Measurements from ENCODE around the gene GRK3.

The GRK3 gene

GRCh38 chr22:25759825-25760231 is 195.4 kb downstream of the GRK3 start:
- DNase-seq (ENCODE audit: low spot score): peak; percentile 96

- no peak for DNase-seq (ENCODE audit: low spot score)
These were observed 195.8 kb downstream of the GRK3 start for GRCh38 chr22:25760294-25760693.

- no peak for DNase-seq (ENCODE audit: low spot score)
These were observed 196.5 kb downstream of the GRK3 start for GRCh38 chr22:25760848-25761595.

- DNase-seq (ENCODE audit: low spot score): no peak
These were observed 197.7 kb downstream of the GRK3 start for GRCh38 chr22:25762147-25762546.

GRCh38 chr22:25763239-25763777 is 198.8 kb downstream of the GRK3 start:
- DNase-seq (ENCODE audit: low spot score): peak; percentile 57

GRCh38 chr22:25764270-25765015 is 200.0 kb downstream of the GRK3 start:
- no peak for DNase-seq (ENCODE audit: low spot score)

GRCh38 chr22:25765016-25765367 is 200.5 kb downstream of the GRK3 start:
- no peak for DNase-seq (ENCODE audit: low spot score)

GRCh38 chr22:25765801-25766200 is 201.3 kb downstream of the GRK3 start:
- no peak for DNase-seq (ENCODE audit: low spot score)

GRCh38 chr22:25766418-25766817 is 201.9 kb downstream of the GRK3 start:
- DNase-seq (ENCODE audit: low spot score): no peak

- no peak for DNase-seq (ENCODE audit: low spot score)
These were observed 205.9 kb downstream of the GRK3 start for GRCh38 chr22:25770333-25770732.

- DNase-seq (ENCODE audit: low spot score): no peak
These were observed 207.8 kb downstream of the GRK3 start for GRCh38 chr22:25772288-25772687.

GRCh38 chr22:25774575-25775026 is 210.1 kb downstream of the GRK3 start:
- no peak for DNase-seq (ENCODE audit: low spot score)

- no peak for DNase-seq (ENCODE audit: low spot score)
These were observed 211.1 kb downstream of the GRK3 start for GRCh38 chr22:25775531-25775930.

GRCh38 chr22:25777411-25777810 is 212.9 kb downstream of the GRK3 start:
- DNase-seq (ENCODE audit: low spot score): no peak

- DNase-seq (ENCODE audit: low spot score): peak; percentile 38
These were observed 213.4 kb downstream of the GRK3 start for GRCh38 chr22:25777870-25778269.

All from kidney capillary endothelial cell (primary cell).